Activated CD4-positive, alpha-beta T cell treated with anti-CD3 and anti-CD28 coated beads for 36 hours (primary cell): ENCODE measurements around the gene KRTAP10-11. TPM values are rescaled to one million over a fixed set of nuclear protein-coding genes. Genes with fewer than 3 reads are reported as not detected.
"Not testable (repeated sequence)": the region's sequence is repeated elsewhere in the genome, so short reads cannot be mapped to it uniquely, and the experiment has no call there.

ENCODE experiments used
- ATAC-seq: fragments of 200-7000 bp; cut with Tn5 transposase; one replicate; pipeline ENCODE4 v1.10.0; 2021; ENCODE audit warnings: mild to moderate bottlenecking, moderate library complexity
- CTCF ChIA-PET: fragments of 350-600 bp; sonication (Branson Sonifier 250); formaldehyde crosslinking; loops from one replicate; lab custom pipeline; 2021; ENCODE audit warnings: antibody characterized with exemption; lab: Charles Lee
- POLR2A ChIA-PET: fragments of 350-600 bp; sonication (Branson Sonifier 250); formaldehyde crosslinking; loops from one replicate; lab custom pipeline; 2021; ENCODE audit warnings: antibody characterized with exemption, inconsistent platforms; lab: Charles Lee
- DNase-seq: peaks from one replicate; pipeline ENCODE4 v3.0.0-alpha.2; 2020
- H3K27ac Mint-ChIP-seq: one replicate; pipeline ENCODE4 v1.8.0; 2021; ENCODE audit warnings: mixed read lengths
- H3K27me3 Mint-ChIP-seq: one replicate; pipeline ENCODE4 v1.8.0; 2021; ENCODE audit warnings: mixed read lengths
- H3K36me3 Mint-ChIP-seq: one replicate; pipeline ENCODE4 v1.8.0; 2021; ENCODE audit warnings: low read depth, mixed read lengths
- H3K4me1 Mint-ChIP-seq: one replicate; pipeline ENCODE4 v1.8.0; 2021; ENCODE audit warnings: mixed read lengths
- H3K4me3 Mint-ChIP-seq: one replicate; pipeline ENCODE4 v1.8.0; 2021; ENCODE audit warnings: mild to moderate bottlenecking, moderate library complexity, mixed read lengths
- H3K9me3 Mint-ChIP-seq: one replicate; pipeline ENCODE4 v1.8.0; 2021; ENCODE audit warnings: low read depth, mixed read lengths
- intact Hi-C, 2 experiments: fragments of 100-400 bp; cut with DNase I in 1 of 2; cut with micrococcal nuclease in 1 of 2; formaldehyde crosslinking; loops; one replicate each; pipeline versions ENCODE4 v1.14.2 to v1.15.1; 2022 to 2024; cut with DNase I, micrococcal nuclease
- total RNA-seq, 2 experiments: library from RNA; stranded (reverse); gene quantifications; one replicate each; pipeline ENCODE4 v1.2.3, GENCODE V29; 2021

The KRTAP10-11 gene, protein sequence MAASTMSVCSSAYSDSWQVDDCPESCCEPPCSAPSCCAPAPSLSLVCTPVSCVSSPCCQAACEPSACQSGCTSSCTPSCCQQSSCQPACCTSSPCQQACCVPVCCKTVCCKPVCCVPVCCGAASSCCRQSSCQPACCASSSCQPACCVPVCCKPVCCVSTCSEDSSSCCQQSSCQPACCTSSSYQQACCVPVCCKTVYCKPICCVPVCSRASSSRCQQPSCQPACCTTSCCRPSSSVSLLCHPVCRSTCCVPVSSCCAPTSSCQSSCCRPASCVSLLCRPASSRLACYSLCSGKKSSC
- total RNA-seq = not detected

- intact Hi-C loops, ATAC-seq, H3K27me3 Mint-ChIP-seq, H3K4me1 Mint-ChIP-seq, H3K27ac Mint-ChIP-seq, DNase-seq, POLR2A ChIA-PET, H3K4me3 Mint-ChIP-seq, CTCF ChIA-PET: not testable (repeated sequence)
- Mint-ChIP-seq H3K9me3 (peaks cover 26% of the 10 kb centered on the region), H3K36me3 (peaks cover 12% of the 10 kb centered on the region)
These were observed at the start of gene KRTAP10-11 for GRCh38 chr21:44646366-44647221. TSS of gene KRTAP10-11 (plus strand) at chr21:44646414. CDS start at chr21:44646459, 45 bp downstream.

GRCh38 chr21:44598061-44598460, 48.2 kb upstream of the KRTAP10-11 start:
- Mint-ChIP-seq H3K4me1 (no peaks in the 10 kb centered on the region), H3K27ac (no peak overlapping the region), H3K36me3 (no peaks in the 10 kb centered on the region), H3K4me3 (no peak overlapping the region), H3K9me3 (peaks cover 4% of the 10 kb centered on the region), H3K27me3 (no peaks in the 10 kb centered on the region)
- intact Hi-C loops = no loop called here
- POLR2A ChIA-PET = no interaction called here
- ATAC-seq (no peak), DNase-seq (no peak)
- CTCF ChIA-PET = no interaction called here

DNA sequence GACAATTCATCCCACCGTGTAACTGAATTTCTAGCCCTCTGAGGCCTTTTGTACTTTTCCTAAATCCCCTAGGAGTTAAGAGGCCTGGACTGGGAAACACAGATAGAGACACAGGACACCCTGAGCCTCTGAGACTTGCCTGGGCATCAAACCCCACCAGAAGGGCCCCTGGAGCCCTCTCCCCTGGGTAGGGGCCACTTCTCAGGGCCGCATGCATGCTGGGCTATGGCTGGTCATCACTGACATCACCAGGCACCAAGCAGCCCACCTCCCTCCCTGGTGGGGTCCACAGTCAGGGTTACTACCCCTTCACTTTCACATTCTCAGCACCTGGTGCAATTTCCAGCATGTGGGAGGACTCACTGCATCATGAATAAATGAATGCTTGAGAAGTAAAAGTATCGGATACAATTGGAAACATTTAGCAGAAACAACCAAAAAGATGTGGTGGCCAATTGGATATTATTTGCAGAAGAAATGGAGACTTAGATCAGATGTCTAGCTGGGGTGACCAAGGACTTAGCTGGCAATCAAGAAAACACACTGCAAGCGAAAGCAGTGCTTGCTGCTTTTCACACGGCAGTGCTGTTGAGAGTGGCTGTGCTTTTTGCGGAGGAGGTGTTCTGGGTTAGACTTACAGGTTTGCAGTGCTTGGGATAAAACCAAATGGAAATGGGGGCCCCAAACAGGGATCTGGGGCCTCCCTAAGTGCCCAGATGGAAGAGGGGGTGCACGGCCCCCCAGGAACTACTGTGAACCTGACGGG, 46.8 kb upstream of the KRTAP10-11 start:
- ATAC-seq = no peak
- H3K36me3 Mint-ChIP-seq = no peaks in the 10 kb centered on the region
- H3K4me3 Mint-ChIP-seq = no peak overlapping the region
- POLR2A ChIA-PET = no interaction called here
- H3K9me3 Mint-ChIP-seq = peaks cover 4% of the 10 kb centered on the region
- H3K27me3 Mint-ChIP-seq = no peaks in the 10 kb centered on the region
- H3K4me1 Mint-ChIP-seq = no peaks in the 10 kb centered on the region
- no peak for DNase-seq
- intact Hi-C loops = no loop called here
- CTCF ChIA-PET = no interaction called here
- no peak overlapping the region for H3K27ac Mint-ChIP-seq

DNA sequence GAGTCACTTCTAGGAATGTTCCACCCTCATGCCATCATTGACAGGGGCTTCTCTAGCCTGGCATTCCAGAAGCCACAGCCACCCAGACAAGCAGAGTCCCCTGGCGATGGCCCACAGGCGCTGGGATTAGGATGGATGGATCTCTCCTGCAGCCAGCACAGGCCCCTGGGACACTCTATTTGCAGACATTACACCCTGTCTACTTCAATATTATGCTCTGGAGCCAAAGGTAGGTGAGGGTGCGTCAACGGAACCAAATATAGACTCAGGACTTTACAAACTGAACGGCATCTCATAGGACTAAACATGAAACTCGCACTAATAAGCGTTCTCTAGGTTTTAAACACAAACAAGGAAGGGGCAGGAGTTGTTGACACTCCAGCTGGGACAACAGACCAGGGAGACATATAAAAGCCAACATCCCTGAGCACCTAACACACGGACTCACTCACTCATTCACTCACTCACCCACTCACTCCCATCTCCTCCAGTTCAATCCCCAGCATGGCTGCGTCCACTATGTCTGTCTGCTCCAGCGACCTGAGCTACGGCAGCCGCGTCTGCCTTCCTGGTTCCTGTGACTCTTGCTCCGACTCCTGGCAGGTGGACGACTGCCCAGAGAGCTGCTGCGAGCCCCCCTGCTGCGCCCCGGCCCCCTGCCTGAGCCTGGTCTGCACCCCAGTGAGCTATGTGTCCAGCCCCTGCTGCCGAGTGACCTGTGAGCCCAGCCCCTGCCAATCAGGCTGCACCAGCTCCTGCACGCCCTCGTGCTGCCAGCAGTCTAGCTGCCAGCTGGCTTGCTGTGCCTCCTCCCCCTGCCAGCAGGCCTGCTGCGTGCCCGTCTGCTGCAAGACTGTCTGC, 45.9 kb upstream of the KRTAP10-11 start, which contains the start of gene KRTAP10-7:
KRTAP10-7 (plus strand) TSS at position 480 of the 861 bp plus-strand sequence; CDS start at position 505, 25 bp downstream.
- H3K4me1 Mint-ChIP-seq, H3K27me3 Mint-ChIP-seq: not testable (repeated sequence)

GRCh38 chr21:44601091-44601490, 45.1 kb upstream of the KRTAP10-11 start:
- H3K9me3 Mint-ChIP-seq, ATAC-seq, H3K27ac Mint-ChIP-seq, POLR2A ChIA-PET, H3K36me3 Mint-ChIP-seq, intact Hi-C loops, H3K4me3 Mint-ChIP-seq, DNase-seq, H3K27me3 Mint-ChIP-seq, H3K4me1 Mint-ChIP-seq: not testable (repeated sequence)
- CTCF ChIA-PET = interaction anchor here (0.6 to 0.7 kb wide), 2 partner anchors 123 to 1814 kb away, joined by 3 to 4 read pairs; no protein-coding TSS in a partner anchor

More for the DNA sequence above, 45.9 kb upstream of the KRTAP10-11 start, which contains the start of gene KRTAP10-7:
- intact Hi-C loops, ATAC-seq, H3K27ac Mint-ChIP-seq, H3K36me3 Mint-ChIP-seq, CTCF ChIA-PET, H3K9me3 Mint-ChIP-seq, DNase-seq, POLR2A ChIA-PET, H3K4me3 Mint-ChIP-seq: not testable (repeated sequence)

GRCh38 chr21:44601596-44602462, 44.4 kb upstream of the KRTAP10-11 start:
- H3K27me3 Mint-ChIP-seq = peaks cover 4% of the 10 kb centered on the region
- H3K4me1 Mint-ChIP-seq = no peaks in the 10 kb centered on the region
- ATAC-seq (no peak), DNase-seq (no peak)
- no peaks in the 10 kb centered on the region for H3K36me3 Mint-ChIP-seq
- no peak overlapping the region for H3K27ac Mint-ChIP-seq
- ChIA-PET POLR2A (no interaction called here), CTCF (interaction anchor here (0.6 to 0.7 kb wide), 2 partner anchors 122 to 1814 kb away, joined by 3 to 4 read pairs; no protein-coding TSS in a partner anchor)
- intact Hi-C loops = no loop called here
- H3K9me3 Mint-ChIP-seq = peaks cover 4% of the 10 kb centered on the region
- H3K4me3 Mint-ChIP-seq = no peak overlapping the region

DNA sequence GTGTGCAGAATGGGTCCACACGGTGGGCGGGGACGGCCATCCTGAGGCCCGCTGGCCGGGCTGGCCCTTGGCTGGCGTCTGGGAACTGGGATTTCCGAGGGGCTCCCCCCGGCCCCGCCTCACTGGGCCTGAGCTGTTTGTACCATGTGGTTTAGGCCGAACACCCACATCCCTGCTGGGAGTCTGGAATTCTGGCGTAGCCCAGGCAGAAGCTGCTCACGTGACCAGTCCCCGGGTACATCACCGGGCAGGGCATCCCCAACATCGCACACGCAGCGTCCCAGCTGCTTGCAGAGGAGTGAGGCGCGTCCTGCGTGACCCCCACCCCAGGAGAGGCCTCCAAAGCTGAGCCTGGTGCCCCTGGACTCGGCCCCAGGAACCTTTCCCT, 43.8 kb upstream of the KRTAP10-11 start:
- Mint-ChIP-seq H3K36me3 (no peaks in the 10 kb centered on the region), H3K9me3 (peaks cover 4% of the 10 kb centered on the region), H3K4me1 (no peaks in the 10 kb centered on the region), H3K27ac (no peak overlapping the region), H3K27me3 (peaks cover 4% of the 10 kb centered on the region), H3K4me3 (no peak overlapping the region)
- DNase-seq (no peak), ATAC-seq (no peak)
- intact Hi-C loops = no loop called here
- ChIA-PET CTCF (no interaction called here), POLR2A (no interaction called here)

GRCh38 chr21:44603109-44603875, 42.9 kb upstream of the KRTAP10-11 start:
- Mint-ChIP-seq H3K27ac (no peak overlapping the region), H3K4me3 (no peak overlapping the region), H3K36me3 (no peaks in the 10 kb centered on the region), H3K4me1 (no peaks in the 10 kb centered on the region), H3K27me3 (peaks cover 4% of the 10 kb centered on the region), H3K9me3 (peaks cover 4% of the 10 kb centered on the region)
- ChIA-PET POLR2A (no interaction called here), CTCF (no interaction called here)
- intact Hi-C loops = no loop called here
- ATAC-seq = no peak
- DNase-seq = no peak

GRCh38 chr21:44603911-44604310, 42.3 kb upstream of the KRTAP10-11 start:
- DNase-seq (no peak), ATAC-seq (no peak)
- ChIA-PET CTCF (no interaction called here), POLR2A (no interaction called here)
- no peak overlapping the region for H3K27ac Mint-ChIP-seq
- no peaks in the 10 kb centered on the region for H3K4me1 Mint-ChIP-seq
- peaks cover 2% of the 10 kb centered on the region for H3K9me3 Mint-ChIP-seq
- intact Hi-C loops = no loop called here
- peaks cover 4% of the 10 kb centered on the region for H3K27me3 Mint-ChIP-seq
- H3K36me3 Mint-ChIP-seq = no peaks in the 10 kb centered on the region
- H3K4me3 Mint-ChIP-seq = no peak overlapping the region
